BLaER1 treated with 17β-estradiol and CSF1 and Interleukin-3, amounts not matched to agents 10 nM and 100 nM (cell line): ENCODE results near the gene CDON.

Experiments
- H3K27ac ChIP-seq, 11 experiments: shearing (Covaris generic); formaldehyde crosslinking; 2 replicates each; pipeline ENCODE4 v1.8.1; 2022
- H3K27me3 ChIP-seq, 11 experiments: shearing (Covaris generic); formaldehyde crosslinking; 2 replicates each; pipeline ENCODE4 v1.8.1; 2022
- H3K36me3 ChIP-seq, 11 experiments: shearing (Covaris generic); formaldehyde crosslinking; 2 replicates each; pipeline ENCODE4 v1.8.1; 2022
- H3K4me1 ChIP-seq, 10 experiments: shearing (Covaris generic); formaldehyde crosslinking; 2 replicates each; pipeline ENCODE4 v1.8.1; 2022
- H3K4me2 ChIP-seq, 11 experiments: shearing (Covaris generic); formaldehyde crosslinking; 2 replicates each; pipeline ENCODE4 v1.8.1; 2022
- H3K4me3 ChIP-seq, 10 experiments: shearing (Covaris generic); formaldehyde crosslinking; 2 replicates each; pipeline ENCODE4 v1.8.1; 2022
- H3K9ac ChIP-seq, 11 experiments: shearing (Covaris generic); formaldehyde crosslinking; 2 replicates each; pipeline ENCODE4 v1.8.1; 2022
- H3K9me3 ChIP-seq, 11 experiments: shearing (Covaris generic); formaldehyde crosslinking; replicated peaks in 1 of 11; 2 replicates each; pipeline ENCODE4 v1.8.1; 2022
- H4K20me1 ChIP-seq, 11 experiments: shearing (Covaris generic); formaldehyde crosslinking; 2 replicates each; pipeline ENCODE4 v1.8.1; 2022
- Cebpa-rat ChIP-seq, 11 experiments: shearing (Covaris generic); IDR thresholded peaks; 2 replicates each; pipeline ENCODE4 v1.8.1; 2022

The CDON gene

DNA sequence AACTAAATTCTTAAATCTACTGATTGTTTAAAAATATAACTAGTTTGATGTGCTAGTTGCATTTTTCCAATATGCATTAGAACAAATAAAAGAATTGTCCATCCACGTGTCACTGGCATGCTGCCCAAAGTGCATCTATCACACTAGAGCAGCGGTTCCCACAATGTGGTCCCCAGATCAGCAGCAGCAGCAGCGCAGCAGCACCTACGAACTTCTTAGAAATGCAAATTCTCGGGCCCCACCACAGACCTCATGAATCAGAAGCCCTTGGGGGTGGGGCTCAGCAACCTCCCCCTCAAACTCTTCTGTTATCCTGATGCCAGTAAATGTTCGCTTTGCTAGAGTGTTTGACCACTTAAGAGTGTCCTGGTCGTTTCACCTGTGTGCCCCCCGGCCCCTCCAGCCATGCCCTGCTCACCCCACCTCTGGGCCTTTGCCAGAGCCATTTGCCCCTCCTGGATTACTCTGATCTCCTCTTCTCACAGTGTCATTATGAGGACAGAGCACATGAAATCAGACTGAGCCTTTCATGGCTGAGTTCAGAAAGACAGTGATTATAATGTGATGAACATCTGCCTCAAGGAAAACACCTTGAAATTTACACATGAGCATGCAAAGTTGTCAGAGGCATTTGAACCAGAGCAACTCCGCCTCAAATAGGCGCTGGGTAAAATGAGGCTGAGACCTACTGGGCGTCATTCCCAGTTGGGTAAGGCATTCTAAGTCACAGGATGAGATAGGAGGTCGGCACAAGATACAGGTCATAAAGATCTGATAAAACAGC, 129.4 kb downstream of the CDON start:
- H3K9ac ChIP-seq, result no peak overlapping the region
- no peaks in the 10 kb centered on the region for H3K9me3 ChIP-seq
- no peak overlapping the region for H3K27ac ChIP-seq
- H4K20me1 ChIP-seq, result no peaks in the 10 kb centered on the region
- H3K4me2 ChIP-seq, result no peak overlapping the region
- TF ChIP-seq Cebpa-rat (IDR thresholded peaks at IDR 0.05), result no peak
- no peaks in the 10 kb centered on the region for H3K36me3 ChIP-seq
- H3K4me1 ChIP-seq, result peaks cover 0 to 10% (median 3%) of the 10 kb centered on the region in 10 experiments; a peak in 12 of 20 replicates
- H3K4me3 ChIP-seq, result no peak overlapping the region
- no peaks in the 10 kb centered on the region for H3K27me3 ChIP-seq

DNA sequence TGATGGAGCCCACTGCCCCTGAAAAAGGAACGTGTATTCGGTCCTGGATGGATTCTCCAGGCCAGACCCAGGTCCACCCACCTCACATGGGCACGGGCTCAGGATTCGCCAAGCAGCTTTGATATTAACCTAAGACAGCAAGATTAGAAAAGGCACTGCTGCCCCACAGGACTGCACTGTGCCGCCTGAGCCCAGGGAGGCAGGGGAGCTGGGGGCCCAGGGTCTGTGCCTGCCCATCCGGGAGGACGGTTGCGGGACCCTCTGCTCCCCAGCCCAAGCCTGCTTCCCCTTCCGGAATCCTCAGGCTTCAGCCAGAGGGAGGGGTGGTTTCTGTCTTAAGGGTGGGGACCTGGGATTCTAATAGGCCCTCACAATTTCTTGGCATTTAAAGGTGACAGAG, 130.4 kb downstream of the CDON start:
- H3K27ac ChIP-seq, result no peak overlapping the region
- H3K27me3 ChIP-seq, result no peaks in the 10 kb centered on the region
- H3K9me3 ChIP-seq, result no peaks in the 10 kb centered on the region
- no peaks in the 10 kb centered on the region for H3K36me3 ChIP-seq
- H4K20me1 ChIP-seq, result no peaks in the 10 kb centered on the region
- H3K4me3 ChIP-seq, result no peak overlapping the region
- H3K4me2 ChIP-seq, result no peak overlapping the region
- no peak for TF ChIP-seq Cebpa-rat (IDR thresholded peaks at IDR 0.05)
- H3K4me1 ChIP-seq, result peaks cover 0 to 7% (median 0%) of the 10 kb centered on the region in 10 experiments; a peak in 5 of 20 replicates
- no peak overlapping the region for H3K9ac ChIP-seq

DNA sequence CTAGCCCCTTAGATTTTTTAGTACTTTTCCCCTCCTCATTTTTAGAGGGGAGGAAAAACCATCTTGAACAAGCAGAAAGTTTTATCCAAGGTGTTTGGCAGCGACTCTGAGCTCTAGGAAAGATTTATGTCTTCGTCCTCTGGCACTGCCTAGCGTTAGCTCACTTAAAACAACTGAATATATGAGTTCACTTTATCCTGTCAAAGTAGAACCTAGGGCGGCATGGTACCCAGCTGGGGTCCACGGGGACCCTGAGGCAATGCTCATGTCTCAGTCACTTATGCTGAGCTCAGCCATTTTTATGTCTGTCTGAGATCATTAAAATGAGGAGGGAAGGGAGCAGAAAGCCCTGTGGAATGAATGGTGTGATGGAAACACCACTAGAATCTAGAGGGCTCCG, 131.0 kb downstream of the CDON start:
- no peaks in the 10 kb centered on the region for H4K20me1 ChIP-seq
- TF ChIP-seq Cebpa-rat (IDR thresholded peaks at IDR 0.05), result no peak
- H3K4me3 ChIP-seq, result no peak overlapping the region
- no peak overlapping the region for H3K4me2 ChIP-seq
- no peak overlapping the region for H3K9ac ChIP-seq
- no peaks in the 10 kb centered on the region for H3K27me3 ChIP-seq
- H3K36me3 ChIP-seq, result no peaks in the 10 kb centered on the region
- H3K9me3 ChIP-seq, result no peaks in the 10 kb centered on the region
- H3K27ac ChIP-seq, result no peak overlapping the region
- H3K4me1 ChIP-seq, result peaks cover 0 to 7% (median 0%) of the 10 kb centered on the region in 10 experiments; a peak in 5 of 20 replicates

DNA sequence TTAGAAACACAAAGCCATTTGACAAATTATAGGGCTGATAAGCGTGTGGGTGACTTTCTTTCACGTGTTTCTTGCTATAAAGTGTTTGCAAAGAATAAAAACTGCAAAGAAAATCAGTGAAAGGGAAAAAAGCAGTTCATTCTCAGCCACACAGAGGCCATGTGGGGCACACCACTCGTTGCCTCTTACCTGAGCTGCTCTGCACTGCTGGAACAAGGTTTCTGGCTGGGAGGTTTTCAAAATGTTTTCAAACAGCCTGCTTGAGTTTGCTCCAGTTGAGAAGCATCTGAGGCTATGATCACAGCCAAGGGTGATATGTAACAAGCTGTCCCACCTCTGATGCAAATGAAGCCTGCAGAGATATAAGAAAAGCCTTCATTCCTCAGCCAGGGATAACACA, 131.6 kb downstream of the CDON start:
- Histone ChIP-seq H3K27me3 (no peaks in the 10 kb centered on the region), H3K9me3 (no peaks in the 10 kb centered on the region), H3K4me3 (no peak overlapping the region), H3K4me2 (no peak overlapping the region), H3K9ac (no peak overlapping the region), H3K4me1 (peaks cover 0 to 7% (median 0%) of the 10 kb centered on the region in 10 experiments; a peak in 5 of 20 replicates), H4K20me1 (no peaks in the 10 kb centered on the region), H3K27ac (no peak overlapping the region), H3K36me3 (no peaks in the 10 kb centered on the region)
- no peak for TF ChIP-seq Cebpa-rat (IDR thresholded peaks at IDR 0.05)

DNA sequence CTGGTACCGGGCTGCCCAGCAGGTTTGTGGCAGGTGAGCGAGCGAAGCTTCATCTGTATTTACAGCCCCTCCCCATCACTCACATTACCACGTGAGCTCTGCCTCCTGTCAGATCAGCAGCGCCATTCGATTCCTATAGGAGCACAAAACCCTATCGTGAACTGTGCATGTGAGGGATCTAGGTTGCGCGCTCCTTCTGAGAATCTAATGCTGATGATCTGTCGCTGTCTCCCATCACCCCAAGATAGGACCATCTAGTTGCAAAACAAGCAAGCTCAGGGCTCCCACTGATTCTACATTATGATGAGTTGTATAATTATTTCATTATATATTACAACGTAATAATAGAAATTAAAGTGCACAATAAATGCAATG, 132.6 kb downstream of the CDON start:
- no peaks in the 10 kb centered on the region for H3K27me3 ChIP-seq
- H3K4me3 ChIP-seq, result no peak overlapping the region
- no peaks in the 10 kb centered on the region for H4K20me1 ChIP-seq
- no peaks in the 10 kb centered on the region for H3K36me3 ChIP-seq
- no peak overlapping the region for H3K9ac ChIP-seq
- H3K27ac ChIP-seq, result no peak overlapping the region
- TF ChIP-seq Cebpa-rat (IDR thresholded peaks at IDR 0.05), result no peak
- H3K4me1 ChIP-seq, result peaks cover 0 to 7% (median 0%) of the 10 kb centered on the region in 10 experiments; a peak in 5 of 20 replicates
- peak overlapping the region in 1 of 11 experiments; percentile 41; a peak in 2 of 22 replicates for H3K4me2 ChIP-seq
- H3K9me3 ChIP-seq, result no peaks in the 10 kb centered on the region

DNA sequence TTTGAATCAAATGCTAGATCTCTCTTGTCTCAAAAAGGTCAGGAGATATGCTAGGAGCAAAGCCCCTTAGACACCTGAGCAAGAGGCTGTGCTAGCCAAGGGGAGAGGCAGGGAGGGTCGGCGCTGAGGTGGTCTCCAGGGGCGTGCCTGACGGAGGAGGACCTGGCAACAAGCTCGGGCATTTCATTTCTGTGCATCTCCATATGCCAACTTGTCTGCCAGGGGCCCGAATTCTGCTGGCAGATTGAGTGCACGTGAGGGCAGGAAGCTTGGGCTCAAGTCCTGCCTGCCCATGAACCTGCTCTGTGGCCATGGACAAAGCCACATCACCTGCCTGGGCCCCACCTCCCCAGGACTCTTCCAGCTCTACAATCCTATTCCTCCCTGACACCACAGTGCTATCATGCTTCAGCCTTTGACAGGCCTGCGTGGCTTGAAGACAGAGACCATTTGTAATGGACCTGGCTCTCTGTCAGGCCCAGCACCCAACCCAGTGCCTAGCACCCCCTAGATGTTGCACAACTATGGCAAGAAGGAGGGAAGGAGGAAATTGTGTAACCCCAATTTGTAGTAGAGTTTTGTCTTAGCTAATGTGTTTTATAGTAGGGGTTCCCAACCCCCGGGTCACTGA, 133.1 kb downstream of the CDON start:
- no peaks in the 10 kb centered on the region for H3K27me3 ChIP-seq
- no peaks in the 10 kb centered on the region for H3K9me3 ChIP-seq
- 0 out of 22 replicates have a peak, but pooled peaks of 2 of the 11 experiments have one; percentile 24 for TF ChIP-seq Cebpa-rat (IDR thresholded peaks at IDR 0.05)

DNA sequence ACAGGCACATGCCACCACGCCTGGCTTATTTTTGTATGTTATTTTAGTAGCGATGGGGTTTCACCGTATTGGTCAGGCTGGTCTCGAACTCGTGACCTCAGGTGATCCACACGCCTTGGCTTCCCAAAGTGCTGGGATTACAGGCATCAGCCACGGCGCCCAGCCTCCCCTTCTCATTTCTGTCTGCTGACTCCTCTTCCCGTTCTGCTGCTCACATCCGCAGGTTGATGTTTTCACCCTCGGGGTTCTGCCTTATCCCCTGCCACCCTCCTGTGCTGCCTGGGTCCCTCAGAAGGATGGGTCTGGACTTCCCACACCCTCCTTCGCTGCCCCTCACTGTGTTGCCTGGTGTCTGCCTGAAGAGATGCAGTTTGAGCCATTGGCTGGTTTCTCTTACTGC, 136.0 kb downstream of the CDON start:
- Histone ChIP-seq H3K4me3 (no peak overlapping the region), H3K4me1 (peaks cover 0 to 7% (median 0%) of the 10 kb centered on the region in 10 experiments; a peak in 5 of 20 replicates), H3K4me2 (no peak overlapping the region), H4K20me1 (no peaks in the 10 kb centered on the region), H3K27me3 (no peaks in the 10 kb centered on the region), H3K9ac (no peak overlapping the region), H3K36me3 (no peaks in the 10 kb centered on the region), H3K9me3 (no peaks in the 10 kb centered on the region), H3K27ac (no peak overlapping the region)
- TF ChIP-seq Cebpa-rat (IDR thresholded peaks at IDR 0.05), result no peak

More for the DNA sequence above, 133.1 kb downstream of the CDON start:
- Histone ChIP-seq H3K36me3 (no peaks in the 10 kb centered on the region), H4K20me1 (no peaks in the 10 kb centered on the region), H3K4me1 (peaks cover 0 to 7% (median 0%) of the 10 kb centered on the region in 10 experiments; a peak in 5 of 20 replicates), H3K27ac (no peak overlapping the region), H3K4me3 (no peak overlapping the region), H3K9ac (no peak overlapping the region), H3K4me2 (peak overlapping the region in 1 of 11 experiments; percentile 41; a peak in 2 of 22 replicates)

DNA sequence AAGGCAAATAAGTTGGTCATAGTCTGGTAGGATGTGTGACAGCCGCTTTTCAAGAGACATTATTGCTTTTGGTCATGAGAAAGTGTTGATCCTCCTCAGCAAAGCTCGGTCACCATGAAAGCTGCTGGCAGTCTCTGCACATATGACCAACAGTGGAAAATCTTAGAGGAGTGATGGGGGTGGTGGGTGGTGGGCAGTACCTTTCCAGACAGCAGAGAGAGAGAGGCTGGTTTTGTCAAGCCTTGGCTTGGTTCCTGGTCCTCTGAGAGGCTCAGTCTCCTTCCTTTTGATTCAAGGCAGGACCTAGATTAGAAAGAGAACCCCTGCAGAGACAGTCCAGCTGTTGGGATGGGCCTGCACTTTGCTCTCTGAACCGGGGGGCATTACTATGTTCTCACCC, 136.9 kb downstream of the CDON start:
- no peak overlapping the region for H3K4me2 ChIP-seq

DNA sequence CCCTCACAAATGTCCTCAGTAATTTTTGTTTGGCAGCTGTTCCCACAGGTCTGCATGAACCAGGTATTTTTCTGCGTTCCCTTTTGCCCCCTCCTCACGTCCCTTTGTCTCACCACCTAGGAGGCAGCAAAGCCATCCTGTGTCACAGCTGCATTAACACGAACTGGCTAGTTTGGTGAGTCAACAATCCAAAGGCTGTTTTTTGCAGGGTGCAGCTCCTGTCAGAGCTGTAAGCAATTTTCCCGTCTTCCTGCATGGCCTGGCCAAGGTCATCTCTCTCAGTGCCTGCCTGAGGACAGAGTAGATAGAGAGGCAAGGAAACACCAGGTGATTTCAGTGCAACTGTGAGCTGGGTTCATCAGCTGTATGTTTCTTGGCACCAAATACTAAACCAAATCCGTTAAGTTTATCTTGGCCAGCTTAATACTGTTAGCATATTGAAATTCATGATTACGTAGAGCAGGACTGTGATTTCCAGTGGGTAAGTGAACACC, 137.4 kb downstream of the CDON start:
- H3K27me3 ChIP-seq, result no peaks in the 10 kb centered on the region
- H3K4me3 ChIP-seq, result no peak overlapping the region
- H3K27ac ChIP-seq, result no peak overlapping the region
- no peaks in the 10 kb centered on the region for H3K9me3 ChIP-seq
- no peak overlapping the region for H3K4me2 ChIP-seq
- H4K20me1 ChIP-seq, result no peaks in the 10 kb centered on the region
- H3K36me3 ChIP-seq, result no peaks in the 10 kb centered on the region
- TF ChIP-seq Cebpa-rat (IDR thresholded peaks at IDR 0.05), result no peak
- peaks cover 0 to 7% (median 0%) of the 10 kb centered on the region in 10 experiments; a peak in 5 of 20 replicates for H3K4me1 ChIP-seq
- H3K9ac ChIP-seq, result no peak overlapping the region

More for the DNA sequence above, 136.9 kb downstream of the CDON start:
- H3K9ac ChIP-seq, result no peak overlapping the region
- no peaks in the 10 kb centered on the region for H4K20me1 ChIP-seq
- H3K27ac ChIP-seq, result no peak overlapping the region
- H3K9me3 ChIP-seq, result no peaks in the 10 kb centered on the region
- no peak for TF ChIP-seq Cebpa-rat (IDR thresholded peaks at IDR 0.05)
- no peak overlapping the region for H3K4me3 ChIP-seq
- peaks cover 0 to 7% (median 0%) of the 10 kb centered on the region in 10 experiments; a peak in 5 of 20 replicates for H3K4me1 ChIP-seq
- H3K27me3 ChIP-seq, result no peaks in the 10 kb centered on the region
- H3K36me3 ChIP-seq, result no peaks in the 10 kb centered on the region
